ENCODE measurements around the gene FRMD1.

Gene FRMD1

GRCh38 chr6:168099201-168100010, 20.4 kb upstream of the FRMD1 start:
- H3K4me3 ChIP-seq, result no peak overlapping the region
- H3K36me3 ChIP-seq (ENCODE audit: insufficient read depth, low read length), result no peaks in the 10 kb centered on the region
- H3K27ac ChIP-seq, result no peak overlapping the region
- H3K9ac ChIP-seq (ENCODE audit: insufficient read length), result no peak overlapping the region
- no peaks in the 10 kb centered on the region for H3K9me3 ChIP-seq (ENCODE audit: low read depth, low read length)
- TF ChIP-seq EZH2 (IDR thresholded peaks at IDR 0.05) (no peak), FOXP2 (optimal IDR thresholded peaks at IDR 0.05; ENCODE audit: control extremely low read depth, extremely low read length, insufficient read depth) (no peak), POLR2AphosphoS5 (IDR thresholded peaks at IDR 0.05; ENCODE audit: borderline replicate concordance, low read depth, low read length) (no peak)
- no peak for DNase-seq (ENCODE audit: low read depth, low spot score)

GRCh38 chr6:168098431-168098861, 19.4 kb upstream of the FRMD1 start:
- TF ChIP-seq POLR2AphosphoS5 (IDR thresholded peaks at IDR 0.05; ENCODE audit: borderline replicate concordance, low read depth, low read length) (no peak), FOXP2 (optimal IDR thresholded peaks at IDR 0.05; ENCODE audit: control extremely low read depth, extremely low read length, insufficient read depth) (no peak), EZH2 (IDR thresholded peaks at IDR 0.05) (no peak)
- H3K27ac ChIP-seq, result no peak overlapping the region
- no peak for DNase-seq (ENCODE audit: low read depth, low spot score)
- H3K9ac ChIP-seq (ENCODE audit: insufficient read length), result no peak overlapping the region
- no peaks in the 10 kb centered on the region for H3K36me3 ChIP-seq (ENCODE audit: insufficient read depth, low read length)
- no peak overlapping the region for H3K4me3 ChIP-seq
- no peaks in the 10 kb centered on the region for H3K9me3 ChIP-seq (ENCODE audit: low read depth, low read length)

GRCh38 chr6:168097621-168098430, 18.8 kb upstream of the FRMD1 start:
- Histone ChIP-seq H3K9me3 (ENCODE audit: low read depth, low read length) (no peaks in the 10 kb centered on the region), H3K36me3 (ENCODE audit: insufficient read depth, low read length) (no peaks in the 10 kb centered on the region), H3K27ac (no peak overlapping the region), H3K4me3 (no peak overlapping the region), H3K9ac (ENCODE audit: insufficient read length) (no peak overlapping the region)
- no peak for DNase-seq (ENCODE audit: low read depth, low spot score)
- TF ChIP-seq EZH2 (IDR thresholded peaks at IDR 0.05) (no peak), POLR2AphosphoS5 (IDR thresholded peaks at IDR 0.05; ENCODE audit: borderline replicate concordance, low read depth, low read length) (no peak)

GRCh38 chr6:168097221-168097620, 18.2 kb upstream of the FRMD1 start:
- no peak for TF ChIP-seq POLR2AphosphoS5 (IDR thresholded peaks at IDR 0.05; ENCODE audit: borderline replicate concordance, low read depth, low read length)
- TF ChIP-seq EZH2 (IDR thresholded peaks at IDR 0.05), result no peak
- TF ChIP-seq FOXP2 (optimal IDR thresholded peaks at IDR 0.05; ENCODE audit: control extremely low read depth, extremely low read length, insufficient read depth), result no peak
- DNase-seq (ENCODE audit: low read depth, low spot score), result no peak
- no peak overlapping the region for H3K9ac ChIP-seq (ENCODE audit: insufficient read length)
- no peaks in the 10 kb centered on the region for H3K9me3 ChIP-seq (ENCODE audit: low read depth, low read length)
- H3K4me3 ChIP-seq, result no peak overlapping the region
- no peaks in the 10 kb centered on the region for H3K36me3 ChIP-seq (ENCODE audit: insufficient read depth, low read length)
- no peak overlapping the region for H3K27ac ChIP-seq

GRCh38 chr6:168096271-168096764, 17.3 kb upstream of the FRMD1 start:
- DNase-seq (ENCODE audit: low read depth, low spot score), result no peak
- H3K9me3 ChIP-seq (ENCODE audit: low read depth, low read length), result no peaks in the 10 kb centered on the region
- no peak overlapping the region for H3K9ac ChIP-seq (ENCODE audit: insufficient read length)
- TF ChIP-seq FOXP2 (optimal IDR thresholded peaks at IDR 0.05; ENCODE audit: control extremely low read depth, extremely low read length, insufficient read depth), result no peak
- TF ChIP-seq POLR2AphosphoS5 (IDR thresholded peaks at IDR 0.05; ENCODE audit: borderline replicate concordance, low read depth, low read length), result no peak
- TF ChIP-seq EZH2 (IDR thresholded peaks at IDR 0.05), result no peak
- H3K27ac ChIP-seq, result no peak overlapping the region
- no peak overlapping the region for H3K4me3 ChIP-seq
- H3K36me3 ChIP-seq (ENCODE audit: insufficient read depth, low read length), result no peaks in the 10 kb centered on the region

- TF ChIP-seq FOXP2 (optimal IDR thresholded peaks at IDR 0.05; ENCODE audit: control extremely low read depth, extremely low read length, insufficient read depth), result no peak
- no peak for TF ChIP-seq POLR2AphosphoS5 (IDR thresholded peaks at IDR 0.05; ENCODE audit: borderline replicate concordance, low read depth, low read length)
- no peak for TF ChIP-seq EZH2 (IDR thresholded peaks at IDR 0.05)
- no peaks in the 10 kb centered on the region for H3K9me3 ChIP-seq (ENCODE audit: low read depth, low read length)
- H3K9ac ChIP-seq (ENCODE audit: insufficient read length), result no peak overlapping the region
- no peak for DNase-seq (ENCODE audit: low read depth, low spot score)
- no peak overlapping the region for H3K27ac ChIP-seq
- no peak overlapping the region for H3K4me3 ChIP-seq
- H3K36me3 ChIP-seq (ENCODE audit: insufficient read depth, low read length), result no peaks in the 10 kb centered on the region
Measured at GRCh38 chr6:168095716-168096250, 16.8 kb upstream of the FRMD1 start.

- TF ChIP-seq FOXP2 (optimal IDR thresholded peaks at IDR 0.05; ENCODE audit: control extremely low read depth, extremely low read length, insufficient read depth), result no peak
- TF ChIP-seq POLR2AphosphoS5 (IDR thresholded peaks at IDR 0.05; ENCODE audit: borderline replicate concordance, low read depth, low read length), result no peak
- TF ChIP-seq EZH2 (IDR thresholded peaks at IDR 0.05), result no peak
- H3K27ac ChIP-seq, result no peak overlapping the region
- H3K9me3 ChIP-seq (ENCODE audit: low read depth, low read length), result no peaks in the 10 kb centered on the region
- DNase-seq (ENCODE audit: low read depth, low spot score), result no peak
- H3K9ac ChIP-seq (ENCODE audit: insufficient read length), result no peak overlapping the region
- H3K36me3 ChIP-seq (ENCODE audit: insufficient read depth, low read length), result no peaks in the 10 kb centered on the region
- no peak overlapping the region for H3K4me3 ChIP-seq
Measured at GRCh38 chr6:168095171-168095691, 16.2 kb upstream of the FRMD1 start.

- Histone ChIP-seq H3K9ac (ENCODE audit: insufficient read length) (no peak overlapping the region), H3K27ac (no peak overlapping the region), H3K4me3 (no peak overlapping the region), H3K36me3 (ENCODE audit: insufficient read depth, low read length) (no peaks in the 10 kb centered on the region), H3K9me3 (ENCODE audit: low read depth, low read length) (no peaks in the 10 kb centered on the region)
- no peak for TF ChIP-seq POLR2AphosphoS5 (IDR thresholded peaks at IDR 0.05; ENCODE audit: borderline replicate concordance, low read depth, low read length)
- DNase-seq (ENCODE audit: low read depth, low spot score), result no peak
Measured at GRCh38 chr6:168093634-168094033, 14.6 kb upstream of the FRMD1 start.
